HL-60 (cell line): ENCODE measurements around the gene SP3.

Source experiments
- DNase-seq, 2 experiments: peaks; one replicate each; pipeline ENCODE4 v3.0.0-alpha.2; 2010 to 2020; ENCODE audit warnings: low read depth in 1 of 2, low spot score in 1 of 2
- H3K27ac ChIP-seq: fragments of 250-450 bp; sonication (Bioruptor Pico); replicated peaks from 2 replicates; pipeline ENCODE4 v1.5.1; 2020; ENCODE audit warnings: mild to moderate bottlenecking, moderate library complexity
- H3K27me3 ChIP-seq: fragments of 250-450 bp; sonication (Bioruptor Pico); 2 replicates; pipeline ENCODE4 v1.5.1; 2021; ENCODE audit warnings: mild to moderate bottlenecking, moderate library complexity; ENCODE audit not compliant: insufficient read depth, poor library complexity, severe bottlenecking
- H3K4me3 ChIP-seq: replicated peaks from 2 replicates; pipeline ENCODE4 v1.5.1; 2011; ENCODE audit warnings: mild to moderate bottlenecking, control low read depth, low read length; ENCODE audit not compliant: insufficient read depth
- GABPA ChIP-seq: IDR thresholded peaks from 2 replicates; pipeline ENCODE4 v1.6.1; 2012; ENCODE audit warnings: low read depth
- POLR2AphosphoS5 ChIP-seq: IDR thresholded peaks from 2 replicates; pipeline ENCODE4 v1.6.1; 2012; ENCODE audit warnings: low read depth
- SPI1 ChIP-seq: IDR thresholded peaks from 2 replicates; pipeline ENCODE4 v1.6.1; 2012; ENCODE audit warnings: low read depth, mild to moderate bottlenecking, borderline replicate concordance
- TF ChIP-seq, protein P1 (sequence below): IDR thresholded peaks from one replicate; pipeline ENCODE4 v1.5.1; 2011; ENCODE audit warnings: low read length, control low read depth, inconsistent platforms; ENCODE audit not compliant: insufficient read depth
- TF ChIP-seq, protein P2 (sequence below): IDR thresholded peaks from 2 replicates; pipeline ENCODE4 v1.6.1; 2012; ENCODE audit warnings: low read depth; ENCODE audit not compliant: insufficient replicate concordance

Gene SP3

DNA sequence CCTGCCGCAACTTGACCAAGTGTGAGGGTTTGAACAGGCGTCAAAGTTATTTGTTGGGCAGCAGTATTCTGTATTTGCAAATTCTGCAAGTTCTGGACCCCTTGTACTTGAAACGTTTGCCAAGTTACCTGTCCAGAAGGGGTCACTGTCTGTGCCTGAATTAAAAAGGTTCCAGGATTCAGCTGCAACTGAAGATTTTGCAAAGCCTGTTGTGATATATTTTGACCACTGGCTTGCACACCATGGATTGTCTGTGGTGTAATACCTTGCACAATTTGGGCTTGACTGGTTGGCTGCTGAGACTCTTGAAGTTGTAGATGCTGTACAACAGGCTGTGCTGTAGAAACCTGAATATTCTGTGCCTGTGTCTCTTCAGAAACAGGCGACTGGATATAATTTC lies 10.2 kb downstream of the SP3 start:
- peak overlapping the region; percentile 30; the same call in 1 of the 2 replicates for H3K27ac ChIP-seq
- H3K27me3 ChIP-seq = no peaks in the 10 kb centered on the region
- H3K4me3 ChIP-seq = no peak overlapping the region
- TF ChIP-seq, protein P1, sequence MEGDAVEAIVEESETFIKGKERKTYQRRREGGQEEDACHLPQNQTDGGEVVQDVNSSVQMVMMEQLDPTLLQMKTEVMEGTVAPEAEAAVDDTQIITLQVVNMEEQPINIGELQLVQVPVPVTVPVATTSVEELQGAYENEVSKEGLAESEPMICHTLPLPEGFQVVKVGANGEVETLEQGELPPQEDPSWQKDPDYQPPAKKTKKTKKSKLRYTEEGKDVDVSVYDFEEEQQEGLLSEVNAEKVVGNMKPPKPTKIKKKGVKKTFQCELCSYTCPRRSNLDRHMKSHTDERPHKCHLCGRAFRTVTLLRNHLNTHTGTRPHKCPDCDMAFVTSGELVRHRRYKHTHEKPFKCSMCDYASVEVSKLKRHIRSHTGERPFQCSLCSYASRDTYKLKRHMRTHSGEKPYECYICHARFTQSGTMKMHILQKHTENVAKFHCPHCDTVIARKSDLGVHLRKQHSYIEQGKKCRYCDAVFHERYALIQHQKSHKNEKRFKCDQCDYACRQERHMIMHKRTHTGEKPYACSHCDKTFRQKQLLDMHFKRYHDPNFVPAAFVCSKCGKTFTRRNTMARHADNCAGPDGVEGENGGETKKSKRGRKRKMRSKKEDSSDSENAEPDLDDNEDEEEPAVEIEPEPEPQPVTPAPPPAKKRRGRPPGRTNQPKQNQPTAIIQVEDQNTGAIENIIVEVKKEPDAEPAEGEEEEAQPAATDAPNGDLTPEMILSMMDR = no peak
- TF ChIP-seq GABPA (no peak), SPI1 (no peak)
- TF ChIP-seq, protein P2, sequence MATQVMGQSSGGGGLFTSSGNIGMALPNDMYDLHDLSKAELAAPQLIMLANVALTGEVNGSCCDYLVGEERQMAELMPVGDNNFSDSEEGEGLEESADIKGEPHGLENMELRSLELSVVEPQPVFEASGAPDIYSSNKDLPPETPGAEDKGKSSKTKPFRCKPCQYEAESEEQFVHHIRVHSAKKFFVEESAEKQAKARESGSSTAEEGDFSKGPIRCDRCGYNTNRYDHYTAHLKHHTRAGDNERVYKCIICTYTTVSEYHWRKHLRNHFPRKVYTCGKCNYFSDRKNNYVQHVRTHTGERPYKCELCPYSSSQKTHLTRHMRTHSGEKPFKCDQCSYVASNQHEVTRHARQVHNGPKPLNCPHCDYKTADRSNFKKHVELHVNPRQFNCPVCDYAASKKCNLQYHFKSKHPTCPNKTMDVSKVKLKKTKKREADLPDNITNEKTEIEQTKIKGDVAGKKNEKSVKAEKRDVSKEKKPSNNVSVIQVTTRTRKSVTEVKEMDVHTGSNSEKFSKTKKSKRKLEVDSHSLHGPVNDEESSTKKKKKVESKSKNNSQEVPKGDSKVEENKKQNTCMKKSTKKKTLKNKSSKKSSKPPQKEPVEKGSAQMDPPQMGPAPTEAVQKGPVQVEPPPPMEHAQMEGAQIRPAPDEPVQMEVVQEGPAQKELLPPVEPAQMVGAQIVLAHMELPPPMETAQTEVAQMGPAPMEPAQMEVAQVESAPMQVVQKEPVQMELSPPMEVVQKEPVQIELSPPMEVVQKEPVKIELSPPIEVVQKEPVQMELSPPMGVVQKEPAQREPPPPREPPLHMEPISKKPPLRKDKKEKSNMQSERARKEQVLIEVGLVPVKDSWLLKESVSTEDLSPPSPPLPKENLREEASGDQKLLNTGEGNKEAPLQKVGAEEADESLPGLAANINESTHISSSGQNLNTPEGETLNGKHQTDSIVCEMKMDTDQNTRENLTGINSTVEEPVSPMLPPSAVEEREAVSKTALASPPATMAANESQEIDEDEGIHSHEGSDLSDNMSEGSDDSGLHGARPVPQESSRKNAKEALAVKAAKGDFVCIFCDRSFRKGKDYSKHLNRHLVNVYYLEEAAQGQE = peak; percentile 43
- peak; percentile 59 to 85 for DNase-seq

DNA sequence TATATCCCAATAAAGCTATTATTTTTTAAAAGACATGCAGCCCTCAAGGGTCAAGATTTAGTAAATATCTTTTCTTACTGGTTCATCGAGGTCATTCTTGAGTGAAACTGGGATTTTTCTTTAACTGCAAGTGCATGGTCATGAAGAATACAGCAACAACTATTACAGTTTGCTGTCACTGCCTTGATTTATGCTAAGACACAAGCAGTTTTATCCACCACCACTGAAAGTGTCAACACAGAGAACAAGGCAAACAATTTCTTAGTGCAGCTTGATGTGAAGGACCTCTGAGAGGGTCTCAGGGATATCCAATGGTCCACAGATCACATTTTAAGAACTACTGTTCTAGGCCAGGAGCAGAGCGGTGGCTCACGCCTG lies 12.1 kb downstream of the SP3 start:
- H3K27me3 ChIP-seq = no peaks in the 10 kb centered on the region
- no peak overlapping the region for H3K27ac ChIP-seq
- TF ChIP-seq, protein P2 = no peak
- TF ChIP-seq, protein P1 = no peak
- TF ChIP-seq SPI1 (no peak), POLR2AphosphoS5 (no peak), GABPA (no peak)
- no peak for DNase-seq
- no peak overlapping the region for H3K4me3 ChIP-seq

DNA sequence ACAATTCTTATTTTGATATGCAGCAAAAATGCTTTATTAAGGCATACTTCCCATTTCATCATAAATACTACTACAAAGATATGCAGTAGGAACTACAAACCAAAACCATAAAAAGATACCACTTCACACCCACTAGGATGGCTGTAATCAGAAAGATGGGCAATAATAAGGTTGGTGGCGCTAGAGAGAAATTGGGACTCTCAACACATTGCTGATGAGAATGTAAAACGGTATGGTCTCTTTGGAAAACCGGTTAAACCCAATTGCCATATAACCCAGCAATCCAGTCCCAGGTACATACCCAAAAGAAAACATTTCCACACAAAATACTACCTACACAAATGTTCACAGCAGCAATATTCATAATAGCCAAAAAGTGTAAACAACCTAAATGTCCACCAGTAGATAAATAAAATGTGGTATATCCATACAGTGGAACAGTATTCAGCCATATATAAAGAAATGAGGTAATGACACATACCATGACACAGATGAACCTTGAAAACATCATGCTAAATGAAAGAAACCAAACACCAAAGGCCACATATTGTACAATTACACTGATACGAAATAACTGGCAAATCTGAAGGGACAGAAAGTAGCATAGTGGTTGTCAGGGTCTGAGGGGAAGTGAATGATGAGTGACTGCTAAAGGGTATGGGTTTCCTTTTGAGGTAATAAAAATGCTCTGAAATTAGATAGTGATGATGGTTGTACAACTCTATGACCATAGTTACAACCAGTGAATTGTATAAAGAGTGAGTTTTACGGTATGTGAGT lies 12.7 kb downstream of the SP3 start:
- no peak overlapping the region for H3K4me3 ChIP-seq
- TF ChIP-seq SPI1 (0 out of 2 replicates have a peak, but pooled peaks have one; percentile 11), GABPA (no peak)
- TF ChIP-seq, protein P1 = no peak
- DNase-seq = no peak
- H3K27me3 ChIP-seq = no peaks in the 10 kb centered on the region
- no peak overlapping the region for H3K27ac ChIP-seq

DNA sequence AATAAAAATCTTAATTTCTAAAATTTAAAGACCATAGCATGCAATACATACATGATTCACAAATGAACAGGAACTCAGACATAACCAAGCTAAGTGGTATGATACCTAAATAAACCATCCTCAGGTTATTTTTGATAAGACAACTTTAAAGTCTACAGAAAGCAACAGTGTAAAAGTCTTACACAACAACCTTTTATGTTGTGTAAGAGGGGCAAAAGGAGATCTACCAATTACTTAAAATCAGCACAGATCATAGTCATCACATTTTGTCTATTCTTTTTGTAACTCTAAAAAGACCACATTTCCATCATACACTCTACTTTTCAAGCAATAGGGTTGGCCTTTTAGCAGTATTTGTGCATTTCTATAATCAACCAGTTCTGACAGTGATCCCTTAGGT lies 16.3 kb downstream of the SP3 start:
- no peak for DNase-seq
- H3K27me3 ChIP-seq = no peaks in the 10 kb centered on the region

More for the DNA sequence above, 16.3 kb downstream of the SP3 start:
- TF ChIP-seq SPI1 (no peak), POLR2AphosphoS5 (no peak), GABPA (no peak)
- TF ChIP-seq, protein P2 = no peak
- TF ChIP-seq, protein P1 = no peak
- no peak overlapping the region for H3K27ac ChIP-seq
- H3K4me3 ChIP-seq = no peak overlapping the region
